ENCODE measurements around the gene SPTBN1. TPM values are rescaled to one million over a fixed set of nuclear protein-coding genes. Genes with fewer than 3 reads are reported as not detected.
"Not testable (repeated sequence)": the region's sequence is repeated elsewhere in the genome, so short reads cannot be mapped to it uniquely, and the experiment has no call there.

SPTBN1 gene
- total RNA-seq, 4 donors from 2014 or later, result 132 to 239 (median 195) TPM

- no peak overlapping the region for H3K4me3 ChIP-seq (ENCODE audit: low read depth, poor library complexity, severe bottlenecking)
- intact Hi-C loops (cut with DNase I; ENCODE audit: low total_unique reads), result no loop called here
- DNase-seq (ENCODE audit: low spot score in 2 of 2), result no peak
- 91 to 92% methylated on average over 3 of the region's 3 CpGs for WGBS, 2 donors
- no peak for TF ChIP-seq POLR2A (IDR thresholded peaks at IDR 0.05)
- TF ChIP-seq CTCF (IDR thresholded peaks at IDR 0.05), result no peak
Observed at GRCh38 chr2:54512183-54512582, 56.1 kb downstream of the SPTBN1 start.

- 77 to 89% methylated on average over 4 of the region's 4 CpGs for WGBS, 2 donors
- intact Hi-C loops (cut with DNase I; ENCODE audit: low total_unique reads), result no loop called here
Observed at GRCh38 chr2:54512663-54513362, 56.7 kb downstream of the SPTBN1 start.

GRCh38 chr2:54513363-54513715 lies 57.2 kb downstream of the SPTBN1 start:
- intact Hi-C loops (cut with DNase I; ENCODE audit: low total_unique reads), result no loop called here
- TF ChIP-seq CTCF (IDR thresholded peaks at IDR 0.05) (no peak), POLR2A (IDR thresholded peaks at IDR 0.05) (no peak)
- DNase-seq (ENCODE audit: low spot score in 2 of 2), result no peak
- H3K4me3 ChIP-seq (ENCODE audit: low read depth, poor library complexity, severe bottlenecking), result no peak overlapping the region

More at GRCh38 chr2:54512663-54513362, 56.7 kb downstream of the SPTBN1 start:
- H3K4me3 ChIP-seq (ENCODE audit: low read depth, poor library complexity, severe bottlenecking), result no peak overlapping the region
- DNase-seq (ENCODE audit: low spot score in 2 of 2), result no peak
- TF ChIP-seq CTCF (IDR thresholded peaks at IDR 0.05) (no peak), POLR2A (IDR thresholded peaks at IDR 0.05) (no peak)

- intact Hi-C loops (cut with DNase I; ENCODE audit: low total_unique reads), result no loop called here
- TF ChIP-seq CTCF (IDR thresholded peaks at IDR 0.05) (no peak), POLR2A (IDR thresholded peaks at IDR 0.05) (no peak)
- H3K4me3 ChIP-seq (ENCODE audit: low read depth, poor library complexity, severe bottlenecking), result no peak overlapping the region
- 20 to 23% methylated on average over 1 of the region's 1 CpG for WGBS, 2 donors
- no peak for DNase-seq (ENCODE audit: low spot score in 2 of 2)
Observed at GRCh38 chr2:54514822-54515569, 58.9 kb downstream of the SPTBN1 start.

- WGBS, 2 donors, result 91 to 96% methylated on average over 2 of the region's 2 CpGs
- H3K4me3 ChIP-seq (ENCODE audit: low read depth, poor library complexity, severe bottlenecking), result no peak overlapping the region
- TF ChIP-seq CTCF (IDR thresholded peaks at IDR 0.05) (no peak), POLR2A (IDR thresholded peaks at IDR 0.05) (no peak)
- no peak for DNase-seq (ENCODE audit: low spot score in 2 of 2)
- intact Hi-C loops (cut with DNase I; ENCODE audit: low total_unique reads), result no loop called here
Observed at GRCh38 chr2:54516842-54517241, 60.7 kb downstream of the SPTBN1 start.

GRCh38 chr2:54518016-54518415 lies 61.9 kb downstream of the SPTBN1 start:
- H3K4me3 ChIP-seq (ENCODE audit: low read depth, poor library complexity, severe bottlenecking); intact Hi-C loops (cut with DNase I; ENCODE audit: low total_unique reads); DNase-seq (ENCODE audit: low spot score in 2 of 2): not testable (repeated sequence)
- 79 to 80% methylated on average over 7 of the region's 7 CpGs for WGBS, 2 donors
